GM21619 (cell line): ENCODE data around the gene ARHGAP44.

Experiments used
- ATAC-seq: cut with Tn5 transposase; IDR thresholded peaks from one replicate; pipeline ENCODE4 v1.9.1; 2021; ENCODE audit not compliant: unreplicated experiment

ARHGAP44 gene

GRCh38 chr17:13016881-13017654 is 227.8 kb downstream of the ARHGAP44 start:
- peak; percentile 12 for ATAC-seq

GRCh38 chr17:13017655-13018459 is 228.6 kb downstream of the ARHGAP44 start, which contains the start of gene ELAC2:
ELAC2 (minus strand) TSS chr17:13018027; CDS start chr17:13017947, 80 bp downstream.
- ATAC-seq: peak; percentile 96

- no peak for ATAC-seq
Measured at GRCh38 chr17:13024016-13024415, 234.7 kb downstream of the ARHGAP44 start.

GRCh38 chr17:13024526-13025257 is 235.4 kb downstream of the ARHGAP44 start:
- ATAC-seq: peak; percentile 82

GRCh38 chr17:13025258-13025627 is 235.9 kb downstream of the ARHGAP44 start:
- no peak for ATAC-seq

- ATAC-seq: no peak
Measured at GRCh38 chr17:13025687-13026086, 236.4 kb downstream of the ARHGAP44 start.

- ATAC-seq: no peak
Measured at GRCh38 chr17:13027246-13027645, 237.9 kb downstream of the ARHGAP44 start.

GRCh38 chr17:13029340-13029739 is 240.0 kb downstream of the ARHGAP44 start:
- ATAC-seq: no peak

- ATAC-seq: no peak
Measured at GRCh38 chr17:13030056-13030455, 240.8 kb downstream of the ARHGAP44 start.

- no peak for ATAC-seq
Measured at GRCh38 chr17:13030459-13031300, 241.4 kb downstream of the ARHGAP44 start.

GRCh38 chr17:13031718-13032350 is 242.5 kb downstream of the ARHGAP44 start:
- ATAC-seq: peak; percentile 87

GRCh38 chr17:13035420-13035819 is 246.1 kb downstream of the ARHGAP44 start:
- no peak for ATAC-seq

- ATAC-seq: no peak
Measured at GRCh38 chr17:13036751-13037150, 247.5 kb downstream of the ARHGAP44 start.

GRCh38 chr17:13038931-13039665 is 249.8 kb downstream of the ARHGAP44 start:
- ATAC-seq: no peak
